ENCODE measurements around the gene FAM50B.

FAM50B gene

DNA sequence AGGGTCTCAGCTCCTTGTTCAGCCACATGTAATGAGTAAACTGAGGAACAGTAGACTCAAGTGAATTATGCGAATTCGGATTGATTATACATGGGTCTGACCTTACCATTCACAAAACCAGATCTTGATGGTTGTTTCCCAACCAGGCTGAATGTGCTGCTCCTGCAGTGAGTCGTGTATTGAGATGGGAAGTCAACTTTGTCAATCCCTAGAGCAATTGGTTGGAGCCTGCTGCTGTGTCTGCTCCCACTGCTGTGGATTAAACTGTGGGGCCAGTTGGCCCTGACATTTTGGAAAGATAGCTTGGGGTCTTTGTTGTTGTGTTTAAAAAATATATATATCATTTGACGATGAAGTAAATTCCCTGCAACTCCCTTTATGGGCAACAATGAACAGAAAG, 23.9 kb downstream of the FAM50B start:
- DNase-seq (ENCODE audit: low read depth): no peak

DNA sequence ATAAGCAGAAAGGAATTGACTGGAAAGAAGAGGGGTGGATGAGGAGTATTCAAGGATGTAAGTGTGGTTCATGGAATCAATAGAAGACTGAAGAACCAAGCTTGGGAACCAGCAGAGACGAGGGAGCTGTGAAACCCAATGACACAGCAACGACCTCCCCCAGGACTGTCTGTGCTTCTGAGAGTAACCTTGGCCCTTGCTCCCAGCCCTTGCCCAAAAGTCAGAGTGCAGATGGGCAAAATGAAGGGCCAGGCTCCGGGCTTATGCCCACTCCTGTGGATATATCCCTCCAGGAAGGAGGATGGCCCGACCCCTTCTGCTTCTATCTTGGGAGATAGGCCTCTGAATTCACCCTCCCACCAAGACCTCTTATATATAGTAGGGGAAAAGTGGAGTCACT, 24.9 kb downstream of the FAM50B start:
- DNase-seq (ENCODE audit: low read depth): no peak

DNA sequence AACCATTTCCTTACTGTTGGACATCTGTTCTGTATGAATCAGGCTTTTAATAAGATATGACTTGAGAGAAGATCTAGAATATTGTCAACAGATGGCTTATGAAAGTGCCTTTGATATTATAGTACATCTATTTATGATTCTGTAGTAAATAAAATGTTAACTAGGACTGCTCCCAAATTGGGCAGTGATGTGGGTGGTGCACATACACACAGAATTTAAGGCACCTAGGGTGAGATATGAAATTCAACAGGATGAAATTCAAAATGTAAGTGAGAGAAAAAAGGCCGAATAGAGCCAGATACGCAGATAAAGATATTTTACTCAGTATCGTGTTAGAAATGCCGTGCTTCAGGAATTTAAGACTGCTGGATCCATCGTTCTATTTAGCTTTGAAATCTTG, 26.3 kb downstream of the FAM50B start:
- DNase-seq (ENCODE audit: low read depth): no peak

DNA sequence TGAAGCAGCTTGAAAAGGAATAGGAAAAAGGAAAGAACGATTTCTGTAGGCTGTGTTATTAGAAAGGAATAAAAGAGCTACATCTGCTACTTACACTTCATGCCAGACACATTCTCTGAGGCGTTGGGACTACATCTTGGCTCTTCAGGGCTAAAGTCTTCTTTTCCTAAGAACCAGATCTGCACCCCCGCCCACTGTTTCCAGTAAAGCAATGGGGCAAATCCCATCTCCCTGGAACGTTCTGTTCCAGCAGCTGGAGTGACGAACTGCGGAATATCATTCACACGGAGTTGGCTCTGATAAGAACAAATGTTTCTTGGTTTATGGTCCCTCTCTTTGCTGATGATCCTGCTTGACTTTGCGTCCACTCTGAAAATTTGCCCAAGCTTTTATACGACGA, 26.9 kb downstream of the FAM50B start:
- DNase-seq (ENCODE audit: low read depth): no peak

DNA sequence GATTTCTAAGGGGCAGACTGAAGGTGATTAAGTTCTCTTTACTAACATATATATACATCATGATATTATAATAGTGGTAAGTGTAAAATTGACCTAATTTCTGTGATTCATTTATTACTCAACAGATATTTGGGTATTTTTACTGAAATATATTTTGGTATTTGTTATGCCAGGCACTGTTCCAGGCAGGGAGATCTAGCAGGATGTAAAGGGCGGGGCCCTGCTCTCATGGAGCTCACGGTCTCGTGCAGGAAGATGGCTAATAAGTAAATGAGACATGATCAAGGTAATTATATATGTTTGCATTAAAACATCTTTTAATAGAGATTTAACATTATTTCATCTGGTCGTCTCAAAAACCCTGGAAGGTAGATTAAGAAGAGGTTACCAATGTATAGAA, 27.7 kb downstream of the FAM50B start:
- no peak for DNase-seq (ENCODE audit: low read depth)

DNA sequence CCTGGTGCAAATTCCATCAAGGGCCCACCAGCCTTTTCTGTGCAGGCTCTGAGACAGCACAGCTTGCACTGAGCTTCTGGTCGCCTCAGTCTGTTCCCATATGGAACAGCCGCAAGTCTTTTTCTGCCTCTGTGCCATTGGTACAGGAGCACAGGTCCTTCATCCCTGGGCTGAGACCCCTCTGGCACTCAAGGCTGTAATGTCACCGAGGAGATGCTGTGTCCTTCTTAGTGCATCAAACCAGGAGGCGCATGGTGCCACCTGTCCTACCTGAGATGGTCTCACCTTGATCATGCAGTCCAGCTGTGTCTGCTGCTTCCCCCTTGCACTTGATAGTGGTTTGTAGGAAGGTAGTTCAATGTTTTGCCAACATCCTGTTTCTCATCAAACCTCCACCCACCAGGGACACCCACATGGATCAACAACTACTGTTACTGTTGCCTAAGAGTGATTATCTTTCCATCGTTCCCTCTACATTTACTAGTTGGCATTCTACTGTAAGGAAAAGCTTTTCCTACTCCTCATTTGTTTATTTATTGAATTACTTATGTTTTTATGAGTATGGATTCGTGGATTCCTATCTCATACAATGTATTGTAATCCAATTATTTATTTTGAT, 29.0 kb downstream of the FAM50B start:
- DNase-seq (ENCODE audit: low read depth): no peak

DNA sequence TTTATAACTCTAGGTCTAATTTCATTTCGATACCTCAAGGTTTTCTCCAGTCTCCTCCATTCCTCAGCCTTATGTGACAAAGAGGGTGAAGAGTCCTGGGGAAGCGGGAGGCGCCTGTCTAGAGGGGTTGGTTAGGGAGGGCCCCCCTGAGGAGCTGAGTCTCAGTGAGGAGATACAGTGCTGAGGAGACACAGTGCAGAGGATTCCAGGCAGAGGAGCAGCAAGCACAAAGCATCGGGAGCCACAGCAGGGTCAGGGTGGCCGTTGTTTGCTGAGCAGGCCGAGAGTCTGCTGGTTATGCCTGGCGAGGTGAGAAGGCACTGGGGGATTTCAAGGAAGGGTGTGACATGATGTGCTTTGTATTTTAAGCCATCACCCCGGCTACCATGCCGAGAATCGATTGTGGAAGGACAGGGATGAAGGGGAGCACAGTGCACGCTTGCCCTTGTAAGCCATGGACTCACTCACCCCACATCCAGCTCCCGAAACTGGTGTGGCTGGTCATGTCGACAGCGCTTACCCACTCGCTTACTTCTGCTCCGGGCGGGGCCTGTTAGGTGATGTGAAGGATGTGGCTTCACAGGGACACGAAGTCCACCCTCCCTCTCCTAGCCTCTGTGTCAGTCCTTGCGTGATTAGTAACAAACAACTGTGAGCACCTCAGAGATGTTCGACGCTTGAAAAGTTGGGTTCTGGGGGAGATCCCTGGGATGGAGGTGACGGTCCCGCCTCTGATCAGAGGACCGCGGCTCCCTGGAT, 30.2 kb downstream of the FAM50B start:
- no peak for DNase-seq (ENCODE audit: low read depth)

DNA sequence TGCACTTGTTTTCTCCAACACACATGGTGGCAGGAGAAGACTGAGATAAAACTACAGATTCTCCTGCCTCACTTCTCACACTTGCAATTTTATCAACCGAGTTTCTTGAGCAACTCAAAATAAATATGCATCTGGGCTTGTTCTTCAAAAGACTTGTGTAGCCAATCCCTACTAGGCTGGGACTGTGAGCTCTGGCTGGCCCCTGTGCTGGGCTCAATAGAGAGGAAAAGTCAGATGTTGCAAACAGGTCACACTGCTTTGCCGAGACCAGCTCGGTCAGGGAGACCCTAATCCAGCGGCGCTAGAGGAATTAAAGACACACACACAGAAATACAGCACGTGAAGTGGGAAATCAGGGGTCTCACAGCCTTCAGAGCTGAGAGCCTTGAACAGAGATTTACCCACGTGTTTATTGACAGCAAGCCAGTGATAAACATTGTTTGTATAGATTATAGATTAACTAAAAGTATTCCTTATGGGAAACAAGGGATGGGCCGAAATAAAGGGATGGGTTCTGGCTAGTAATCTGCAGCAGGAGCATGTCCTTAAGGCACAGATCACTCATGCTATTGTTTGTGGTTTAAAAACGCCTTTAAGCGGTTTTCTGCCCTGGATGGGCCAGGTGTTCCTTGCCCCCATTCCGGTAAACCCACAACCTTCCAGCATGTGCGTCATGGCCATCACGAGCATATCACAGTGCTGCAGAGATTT, 32.7 kb downstream of the FAM50B start:
- DNase-seq (ENCODE audit: low read depth): no peak

DNA sequence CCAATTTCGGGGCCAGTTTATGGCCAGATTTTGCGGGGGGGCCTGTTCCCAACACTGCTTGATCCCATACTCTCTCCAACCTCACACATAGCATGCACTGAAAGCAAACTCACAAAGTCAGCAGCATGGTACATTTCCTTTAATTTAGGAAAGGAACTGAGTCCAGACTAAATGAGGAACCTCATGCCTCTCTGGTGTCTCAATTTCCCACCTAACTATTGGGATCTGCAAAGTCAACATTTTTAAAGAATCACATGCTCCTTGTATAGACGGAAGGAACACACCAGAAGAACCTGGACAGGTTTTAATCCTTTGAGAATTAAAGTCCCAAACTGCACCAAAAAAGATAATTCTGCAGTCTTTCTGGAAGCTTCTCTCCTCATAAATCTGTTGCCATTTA, 33.3 kb downstream of the FAM50B start:
- no peak for DNase-seq (ENCODE audit: low read depth)

DNA sequence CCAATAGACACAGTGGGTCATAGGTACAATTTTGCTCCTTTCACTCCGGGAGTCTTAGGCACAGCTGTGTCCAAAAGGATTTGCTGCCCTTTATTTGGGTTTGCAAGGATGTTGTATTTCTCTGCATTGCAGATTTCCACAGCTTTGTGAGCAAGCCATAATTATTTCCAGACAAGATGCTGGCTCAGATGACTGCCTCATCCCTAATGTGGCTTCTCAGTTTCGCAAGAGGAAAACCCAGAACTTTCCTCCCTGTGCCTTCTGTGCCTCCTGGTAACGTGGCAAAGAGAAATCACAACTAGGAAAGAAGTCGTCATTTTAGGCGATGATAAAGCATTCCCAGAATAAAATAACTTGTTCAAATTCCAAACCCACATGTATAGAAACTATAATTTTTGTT, 33.7 kb downstream of the FAM50B start:
- no peak for DNase-seq (ENCODE audit: low read depth)

DNA sequence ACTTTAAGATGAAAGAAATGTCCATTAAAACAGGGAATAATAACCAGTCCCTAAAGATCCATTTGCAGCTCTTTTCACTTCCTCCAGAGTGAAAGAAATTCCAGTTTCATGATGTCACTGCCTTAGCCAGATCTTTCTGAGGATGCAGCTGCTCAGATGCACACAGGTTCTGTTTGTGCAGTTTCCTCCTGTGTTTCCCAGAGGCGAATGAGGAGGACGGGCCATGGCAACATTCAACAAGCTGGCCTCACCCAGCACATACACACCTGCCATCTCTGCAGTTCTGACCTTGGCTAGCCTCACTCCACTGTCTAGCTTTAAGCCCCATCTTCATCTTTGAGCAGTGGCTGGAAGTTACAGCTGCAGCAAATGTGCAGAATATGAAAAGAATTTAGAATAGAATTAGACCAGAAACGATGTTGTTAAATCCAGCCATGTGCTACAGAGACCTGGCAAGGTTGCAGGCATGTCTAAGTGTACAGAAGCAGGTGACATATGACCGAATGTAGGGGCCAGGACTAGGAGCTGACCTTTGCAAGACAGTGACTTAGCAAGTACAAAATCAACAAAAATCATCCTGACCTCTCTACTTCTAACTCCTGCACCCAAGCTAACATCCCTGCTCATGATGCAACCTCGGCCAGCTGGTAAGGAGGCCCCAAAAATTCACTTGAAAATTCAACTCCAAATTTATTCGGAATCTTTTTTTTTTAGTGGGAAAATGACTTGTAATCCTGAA, 35.0 kb downstream of the FAM50B start:
- DNase-seq (ENCODE audit: low read depth): no peak

DNA sequence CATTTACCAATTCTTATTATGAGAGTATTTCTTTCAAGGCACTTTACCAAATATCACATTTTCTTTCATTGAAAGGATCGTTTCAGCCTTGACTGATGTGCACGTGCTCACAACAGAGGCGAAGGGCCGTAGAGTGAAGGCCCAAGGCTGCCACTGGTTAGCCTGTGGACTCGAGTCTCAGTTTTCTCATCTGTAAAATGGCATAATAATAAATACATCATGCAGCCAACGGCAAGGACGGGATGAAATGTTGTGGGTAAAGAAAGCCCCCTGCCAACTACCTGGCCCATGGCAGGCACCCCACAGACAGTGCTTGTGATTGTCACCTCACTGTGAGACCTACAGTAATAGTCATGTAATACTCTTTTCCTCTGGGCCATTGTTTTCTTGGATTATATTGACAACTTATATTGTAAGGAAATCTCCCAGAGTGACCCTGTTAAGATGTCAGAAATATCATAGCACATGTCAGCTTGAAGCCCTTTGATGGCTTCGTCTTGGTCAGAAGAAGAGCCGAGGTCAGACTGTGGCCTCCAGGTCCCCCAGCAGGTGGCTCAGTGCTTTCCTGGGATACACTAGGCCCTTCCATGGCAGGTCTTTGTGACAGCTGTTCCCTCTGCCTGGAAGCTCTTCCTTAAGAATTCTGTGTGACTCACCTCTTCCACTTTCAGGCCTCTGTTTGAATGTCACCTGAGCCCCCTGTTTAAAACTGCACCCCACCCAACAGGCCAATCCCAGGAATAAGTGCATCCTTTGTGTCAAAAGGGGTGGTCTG, 36.3 kb downstream of the FAM50B start:
- DNase-seq (ENCODE audit: low read depth): no peak

DNA sequence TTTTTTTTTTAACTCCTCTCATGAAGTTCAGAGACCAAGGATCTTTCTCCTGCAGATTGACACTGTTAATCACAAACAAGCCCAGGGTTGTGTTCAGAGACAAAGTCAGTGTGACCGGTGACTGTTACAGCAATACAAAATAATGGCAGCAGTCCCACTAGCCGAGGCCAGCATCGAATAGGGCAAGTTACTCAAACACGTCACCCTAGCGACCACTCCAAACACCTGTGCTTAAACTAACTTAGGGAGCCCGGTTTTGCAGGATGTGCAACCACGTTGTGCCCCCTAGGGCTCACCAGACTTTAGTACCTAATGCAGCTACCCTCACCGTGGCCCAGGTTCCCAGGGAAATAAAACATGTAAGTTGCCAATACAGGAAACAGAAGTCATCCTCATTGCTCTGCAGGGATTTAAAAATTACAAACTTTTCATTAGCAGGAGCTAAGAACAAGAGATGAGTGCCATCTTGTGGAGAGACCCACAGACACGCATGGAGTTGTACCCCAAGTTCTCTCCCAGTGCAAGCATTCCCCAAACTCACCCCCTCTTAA, 38.1 kb downstream of the FAM50B start:
- DNase-seq (ENCODE audit: low read depth): no peak

DNA sequence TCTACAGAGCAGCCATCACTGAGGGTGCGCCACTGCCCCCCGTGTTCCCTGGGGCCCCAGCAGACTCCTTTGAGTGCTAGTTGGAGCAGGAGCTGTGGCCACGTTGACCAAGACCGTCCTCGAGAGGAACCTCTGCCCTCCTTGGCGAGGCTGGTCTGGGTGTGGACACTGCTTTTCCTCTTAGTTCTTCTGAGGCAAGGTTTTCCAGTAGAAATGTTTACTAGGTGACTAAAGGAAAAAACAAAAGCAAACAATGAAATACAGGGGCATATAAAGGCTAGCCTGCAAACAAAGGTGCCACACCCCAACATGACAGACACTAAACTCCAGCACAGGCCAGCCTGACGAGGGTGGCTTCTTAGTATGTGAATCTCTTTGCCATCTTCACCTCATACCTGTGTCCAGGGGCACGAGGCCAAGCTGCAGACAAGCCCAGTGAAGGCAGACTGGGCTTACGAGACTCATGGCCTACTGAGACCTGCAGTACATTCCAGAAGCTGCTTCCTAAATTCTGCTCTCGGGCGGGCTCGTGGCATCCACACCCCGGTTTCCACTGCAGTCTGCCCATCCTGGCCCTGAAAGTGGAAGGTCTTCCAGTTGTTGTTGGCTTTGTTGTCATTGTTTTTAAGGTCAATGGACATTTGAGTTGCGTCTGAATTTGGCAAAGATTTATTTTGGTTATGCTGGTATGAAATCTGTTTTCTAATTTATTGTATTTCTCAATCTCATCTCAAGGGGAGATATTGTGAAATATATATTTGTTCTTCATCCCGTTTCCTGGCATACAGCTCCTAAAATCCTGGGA, 39.2 kb downstream of the FAM50B start:
- no peak for DNase-seq (ENCODE audit: low read depth)

DNA sequence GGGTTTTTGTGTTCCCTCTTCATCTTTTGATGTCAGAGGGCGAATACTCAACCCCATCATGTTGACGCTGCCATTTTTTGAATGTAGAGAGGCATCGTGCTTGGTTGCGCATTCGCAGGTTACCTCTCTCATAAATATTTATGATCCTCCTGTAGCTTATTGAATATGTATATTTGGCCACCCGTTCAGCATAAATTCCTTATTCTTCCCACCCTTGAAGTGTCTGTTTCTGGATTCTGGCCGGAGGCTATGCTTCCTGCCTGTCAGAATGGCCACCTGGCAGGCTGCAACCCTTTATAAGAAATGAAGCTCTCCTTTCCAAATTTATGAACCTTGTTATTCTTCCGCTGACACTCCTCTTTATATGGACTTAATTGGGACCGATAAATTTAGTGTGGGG, 40.9 kb downstream of the FAM50B start:
- no peak for DNase-seq (ENCODE audit: low read depth)

DNA sequence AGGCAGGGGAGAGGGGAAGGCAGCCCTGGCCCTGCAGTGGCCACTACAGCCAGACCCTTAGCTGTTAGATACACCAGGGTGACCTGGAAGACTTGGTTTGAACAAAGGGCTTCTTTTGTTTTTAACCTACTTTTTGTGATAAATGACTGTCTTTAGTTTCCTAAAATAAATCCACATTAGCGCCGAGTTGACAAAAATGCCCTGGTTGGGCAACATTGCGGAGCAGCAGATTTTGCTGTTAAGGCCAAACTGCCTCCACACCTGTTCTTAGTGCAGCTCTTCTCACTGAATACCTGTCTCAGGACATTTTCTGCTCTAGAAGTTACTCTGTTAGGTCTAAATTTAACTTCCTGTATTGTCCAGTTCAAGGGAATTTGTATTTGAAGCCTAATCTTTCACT, 42.7 kb downstream of the FAM50B start:
- no peak for DNase-seq (ENCODE audit: low read depth)

DNA sequence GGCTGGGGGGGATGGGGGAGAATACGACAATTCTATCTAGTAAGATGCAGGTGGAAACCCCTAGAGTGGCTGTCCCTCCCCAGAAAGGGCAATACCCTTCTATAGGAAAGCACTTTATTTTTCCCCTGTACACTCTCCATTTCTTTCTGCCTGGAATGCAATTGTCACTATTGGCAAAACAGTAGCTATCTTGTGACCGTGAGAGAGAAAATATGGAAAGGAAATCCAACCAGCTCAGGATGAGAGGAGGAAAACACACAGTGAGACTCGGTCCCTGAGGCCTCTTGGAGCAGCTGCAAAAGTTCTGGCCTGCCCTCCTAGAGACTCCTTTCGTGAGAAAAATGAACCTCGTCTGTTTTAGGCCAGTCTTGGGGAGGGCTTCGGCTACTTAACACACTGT, 43.4 kb downstream of the FAM50B start:
- DNase-seq (ENCODE audit: low read depth): no peak

DNA sequence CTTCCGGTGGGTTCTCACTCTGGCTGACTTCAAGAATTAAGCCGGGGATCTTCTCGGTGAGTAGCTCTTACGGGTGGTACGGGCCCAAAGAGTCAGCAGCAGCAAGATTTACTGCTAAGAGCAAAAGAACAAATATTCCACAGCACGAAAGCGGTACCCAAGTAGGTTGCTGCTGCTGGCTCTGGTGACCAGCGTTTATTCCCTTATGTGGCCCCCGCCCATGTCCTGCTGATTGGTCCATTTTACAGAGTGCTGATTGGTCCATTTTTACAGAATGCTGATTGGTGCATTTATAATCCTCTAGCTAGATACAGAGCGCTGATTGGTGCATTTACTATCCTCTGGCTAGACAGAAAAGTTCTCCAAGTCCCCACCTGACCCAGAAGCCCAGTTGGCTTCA, 44.3 kb downstream of the FAM50B start:
- no peak for DNase-seq (ENCODE audit: low read depth)

DNA sequence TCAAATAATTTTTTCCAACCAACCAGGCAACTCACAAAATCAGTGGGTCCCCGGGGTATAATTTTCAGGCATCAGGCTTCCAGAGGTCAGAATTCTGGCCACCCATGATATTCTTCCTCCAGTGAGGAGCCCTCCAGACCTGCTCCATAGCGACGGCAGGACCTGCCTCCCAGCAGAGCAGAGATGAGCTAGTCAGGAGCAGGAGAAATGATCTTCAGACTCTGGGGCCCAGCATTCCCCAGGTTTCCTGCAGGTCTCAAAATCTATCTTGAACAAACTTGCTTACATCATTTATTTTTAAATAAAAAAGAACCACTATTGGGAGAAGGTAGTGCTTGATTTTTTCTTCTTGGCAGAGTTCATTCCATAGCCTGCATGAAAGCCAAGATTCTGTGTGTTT, 44.7 kb downstream of the FAM50B start:
- no peak for DNase-seq (ENCODE audit: low read depth)

DNA sequence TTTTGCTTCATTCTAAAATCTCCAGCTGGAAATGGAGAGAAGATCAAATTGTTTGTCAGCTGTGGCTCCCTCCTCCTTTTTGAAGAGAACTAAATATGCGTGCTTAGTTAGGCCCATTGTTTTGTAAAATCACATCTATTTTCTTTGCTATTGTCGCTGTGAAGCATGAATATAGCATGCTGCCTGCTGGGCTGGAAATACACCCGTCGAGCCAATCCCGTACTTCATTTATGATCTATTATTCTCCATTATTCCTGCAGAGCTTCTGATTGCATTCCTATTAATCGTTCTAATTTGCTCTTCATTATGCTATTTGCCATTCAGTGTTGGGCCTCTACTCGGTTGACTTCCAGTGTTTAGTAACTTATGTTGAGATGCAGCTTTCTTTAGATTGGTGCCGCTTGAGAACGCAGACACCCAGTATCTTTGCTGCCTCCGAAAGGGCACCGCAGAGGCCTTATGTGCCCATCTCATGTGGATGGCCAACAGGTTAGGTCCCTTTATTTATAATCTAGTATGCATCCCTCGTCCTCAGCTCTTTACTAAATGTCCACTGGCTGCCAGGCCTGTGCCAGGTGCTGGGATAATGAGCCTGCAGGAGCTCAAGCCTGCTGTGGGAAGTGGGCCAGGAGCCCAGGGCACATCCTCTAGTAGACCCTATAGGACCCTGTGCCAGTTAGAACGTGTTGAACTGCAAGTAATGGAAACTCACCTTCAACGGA, 45.6 kb downstream of the FAM50B start:
- no peak for DNase-seq (ENCODE audit: low read depth)
